Right lobe of liver (tissue), 6 donors: Measurements from ENCODE around the gene ESPNL. TPM values are rescaled to one million over a fixed set of nuclear protein-coding genes. Genes with fewer than 3 reads are reported as not detected.

Source experiments
- ATAC-seq, 4 donors: fragments of 200-7000 bp; cut with Tn5 transposase; one replicate each; pipeline ENCODE4 v1.9.1; 2020; ENCODE audit warnings: mild to moderate bottlenecking in 4 of 4, moderate library complexity in 4 of 4
- DNase-seq, 3 donors: peaks; one replicate each; pipeline ENCODE4 v3.0.0-alpha.2; 2020
- H3K27ac ChIP-seq, 3 donors: fragments of 200-600 bp; one replicate each; pipeline ENCODE4 v1.8.0; 2022
- H3K27me3 ChIP-seq, 2 donors: fragments of 200-600 bp; one replicate each; pipeline ENCODE4 v1.8.0; 2022
- H3K36me3 ChIP-seq, 4 donors: fragments of 200-600 bp; sonication (generic) in 1 of 4; one replicate each; pipeline versions ENCODE4 v1.5.1 to v1.8.0; 2017 to 2022; ENCODE audit warnings: control low read depth in 1 of 4
- H3K4me1 ChIP-seq, 4 donors: fragments of 200-600 bp; sonication (generic) in 1 of 4; one replicate each; pipeline versions ENCODE4 v1.5.1 to v1.8.0; 2017 to 2022; ENCODE audit warnings: control low read depth in 1 of 4
- H3K4me3 ChIP-seq, 3 donors: fragments of 200-600 bp; one replicate each; pipeline ENCODE4 v1.8.0; 2022
- H3K9me3 ChIP-seq, 4 donors: fragments of 200-600 bp; sonication (generic) in 1 of 4; one replicate each; pipeline versions ENCODE4 v1.5.1 to v1.8.0; 2017 to 2022; ENCODE audit warnings: control low read depth in 1 of 4
- CTCF ChIP-seq, 4 donors: fragments of 200-600 bp in 3 of 4; fragments of 450-650 bp in 1 of 4; IDR thresholded peaks; one replicate each; pipeline versions ENCODE4 v1.5.1 to v1.8.0; 2016 to 2022; ENCODE audit warnings: antibody characterized with exemption in 4 of 4, mild to moderate bottlenecking in 2 of 4
- POLR2A ChIP-seq: fragments of 450-650 bp; IDR thresholded peaks from one replicate; pipeline ENCODE4 v1.6.1; 2017; ENCODE audit warnings: antibody characterized with exemption, mild to moderate bottlenecking
- WGBS: methylation state at CpG from one replicate; pipeline ENCODE4 v1.1.6; 2018; ENCODE audit warnings: low coverage, low lambda C conversion rate; ENCODE audit not compliant: insufficient coverage; ENCODE audit errors: missing lambda C conversion rate; 5-methylcytosine and 5-hydroxymethylcytosine counted together
- intact Hi-C, 2 donors: fragments of 100-400 bp; cut with DNase I; formaldehyde crosslinking; loops; one replicate each; pipeline versions ENCODE4 v1.11.2 to v1.14.1; 2022
- total RNA-seq, 6 experiments: library from RNA; depleted of rRNA in 2 of 6; stranded (reverse); fragments of >200 nt in 2 of 6; fragmentation: NEBNext Ultra II Directional in 3 of 6; extraction: Animal tissue kit (Norgen Biotek cat#: 25700) in 3 of 6; gene quantifications; one replicate each; pipeline versions ENCODE4 v1.1.0 to v1.2.4, GENCODE V29; 2016 to 2023
- donor health status: DM: no; HTN: yes; CAD: no.
- donor health status: DM: no; HTN: no; CAD: no.
- donor health status: DM: no; HTN: no; CAD: no.
- donor health status: DM: no; HTN: yes; CAD: no.
- donor health status: DM: no; HTN: yes; CAD: no.

Gene ESPNL
- total RNA-seq, 6 experiments from 2014 or later = 0.11 to 1.1 (median 0.50) TPM

- 92% methylated on average over 2 of the region's 3 CpGs for WGBS
- Histone ChIP-seq H3K27ac (no peak overlapping the region), H3K9me3 (no peaks in the 10 kb centered on the region), H3K27me3 (no peaks in the 10 kb centered on the region), H3K4me1 (peaks cover 0 to 11% (median 6%) of the 10 kb centered on the region in 4 donors), H3K36me3 (peaks cover 4 to 80% (median 22%) of the 10 kb centered on the region in 4 donors), H3K4me3 (no peak overlapping the region)
- TF ChIP-seq POLR2A (no peak), CTCF (IDR thresholded peaks at IDR 0.05) (no peak)
- intact Hi-C loops = no loop called here
- no peak for ATAC-seq
- no peak for DNase-seq
These were observed 74.6 kb downstream of the ESPNL start for GRCh38 chr2:238174701-238175100.

GRCh38 chr2:238176613-238177012 lies 76.5 kb downstream of the ESPNL start:
- intact Hi-C loops = no loop called here
- no peak for DNase-seq

GRCh38 chr2:238180554-238180953 lies 80.4 kb downstream of the ESPNL start:
- no peak overlapping the region for H3K4me3 ChIP-seq
- TF ChIP-seq POLR2A (no peak), CTCF (IDR thresholded peaks at IDR 0.05) (no peak)
- H3K9me3 ChIP-seq = no peaks in the 10 kb centered on the region
- no peak overlapping the region for H3K27ac ChIP-seq
- H3K27me3 ChIP-seq = no peaks in the 10 kb centered on the region
- WGBS = 93% methylated on average over 4 of the region's 5 CpGs
- H3K36me3 ChIP-seq = peaks cover 17 to 95% (median 42%) of the 10 kb centered on the region in 4 donors
- ATAC-seq (no peak), DNase-seq (no peak)
- H3K4me1 ChIP-seq = no peaks in the 10 kb centered on the region
- intact Hi-C loops = no loop called here

More at GRCh38 chr2:238176613-238177012, 76.5 kb downstream of the ESPNL start:
- no peaks in the 10 kb centered on the region for H3K27me3 ChIP-seq
- H3K4me3 ChIP-seq = no peak overlapping the region
- H3K27ac ChIP-seq = no peak overlapping the region
- peaks cover 4 to 94% (median 29%) of the 10 kb centered on the region in 4 donors for H3K36me3 ChIP-seq
- TF ChIP-seq POLR2A (no peak), CTCF (IDR thresholded peaks at IDR 0.05) (no peak)
- no peaks in the 10 kb centered on the region for H3K4me1 ChIP-seq
- H3K9me3 ChIP-seq = no peaks in the 10 kb centered on the region
- ATAC-seq = no peak

GRCh38 chr2:238182362-238182761 lies 82.2 kb downstream of the ESPNL start:
- H3K4me3 ChIP-seq = no peak overlapping the region
- H3K36me3 ChIP-seq = peaks cover 21 to 100% (median 50%) of the 10 kb centered on the region in 4 donors
- intact Hi-C loops = no loop called here
- no peaks in the 10 kb centered on the region for H3K4me1 ChIP-seq
- no peak for DNase-seq
- no peaks in the 10 kb centered on the region for H3K27me3 ChIP-seq
- no peak for ATAC-seq
- no peak for TF ChIP-seq POLR2A
- TF ChIP-seq CTCF (IDR thresholded peaks at IDR 0.05) = no peak
- H3K9me3 ChIP-seq = no peaks in the 10 kb centered on the region
- WGBS = 70% methylated on average over 6 of the region's 6 CpGs
- no peak overlapping the region for H3K27ac ChIP-seq

Other genes with a start within 250 kb of the ESPNL start
- 10 to 100 TPM; 10.1 to 75.2 (median 37.5) TPM for gene RAMP1, start 240.7 kb upstream of the ESPNL start, total RNA-seq
- 10 to 100 TPM; 23.3 to 44.9 (median 28.3) TPM for gene UBE2F, start 133.3 kb upstream of the ESPNL start, total RNA-seq
- 10 to 100 TPM; 24.4 to 54.2 (median 35.9) TPM for gene SCLY, start 39.3 kb upstream of the ESPNL start, total RNA-seq
- under 1 TPM in 4 of 6 experiments, not detected in 2; 0.04 to 0.19 (median 0.11) TPM for gene KLHL30, start 38.3 kb downstream of the ESPNL start, total RNA-seq
- gene ERFE, start 58.6 kb downstream of the ESPNL start, total RNA-seq = 1 to 10 TPM in 1 of 6 experiments, under 1 TPM in 2, not detected in 3; 0.27 to 1.4 (median 0.31) TPM
- 10 to 100 TPM in 5 of 6 experiments, 1 to 10 TPM in 1; 9.8 to 24.3 (median 16.8) TPM for gene ILKAP, start 103.4 kb downstream of the ESPNL start, total RNA-seq
- gene HES6, start 139.7 kb downstream of the ESPNL start, total RNA-seq = 1 to 10 TPM; 1.7 to 8.3 (median 3.8) TPM
- 10 to 100 TPM in 1 of 6 experiments, 1 to 10 TPM in 5; 4.5 to 12.5 (median 6.1) TPM for gene PER2, start 188.3 kb downstream of the ESPNL start, total RNA-seq
- gene TRAF3IP1, start 220.2 kb downstream of the ESPNL start, total RNA-seq = 10 to 100 TPM in 2 of 6 experiments, 1 to 10 TPM in 4; 4.6 to 12.0 (median 8.3) TPM